ENCODE data around the gene UPF1. TPM values are rescaled to one million over a fixed set of nuclear protein-coding genes. Genes with fewer than 3 reads are reported as not detected.

UPF1 gene
- total and polyA plus RNA-seq, 5 donors: 31.4 to 40.0 (median 35.8) TPM

GRCh38 chr19:18841400-18841799 is 9.6 kb downstream of the UPF1 start:
- Histone ChIP-seq H3K27ac (ENCODE audit: low read length) (no peak overlapping the region), H3K4me3 (ENCODE audit: low read length) (no peak overlapping the region), H3K9me3 (ENCODE audit: control insufficient read depth, low read length) (no peaks in the 10 kb centered on the region), H3K4me1 (ENCODE audit: control insufficient read depth, insufficient read depth, low read length) (peaks cover 19% of the 10 kb centered on the region), H3K27me3 (ENCODE audit: control insufficient read depth, insufficient read depth) (no peaks in the 10 kb centered on the region)
- no peak for ATAC-seq
- 56% methylated on average over 15 of the region's 15 CpGs for WGBS
- peak in 2 of 3 donors; percentile 32 to 48 for DNase-seq
- intact Hi-C loops (cut with DNase I): loop anchor here in 2 of 4 donors (10.0 kb wide), 2 partner anchors 157 to 387 kb away; partner anchors contain the start of gene CRTC1 (in 1 of the 2)

- Histone ChIP-seq H3K4me3 (ENCODE audit: low read length) (no peak overlapping the region), H3K4me1 (ENCODE audit: control insufficient read depth, insufficient read depth, low read length) (peaks cover 19% of the 10 kb centered on the region), H3K9me3 (ENCODE audit: control insufficient read depth, low read length) (no peaks in the 10 kb centered on the region), H3K27me3 (ENCODE audit: control insufficient read depth, insufficient read depth) (no peaks in the 10 kb centered on the region), H3K27ac (ENCODE audit: low read length) (no peak overlapping the region)
- WGBS: 27% methylated on average over 7 of the region's 7 CpGs
- intact Hi-C loops (cut with DNase I): loop anchor here in 2 of 4 donors (10.0 kb wide), 2 partner anchors 157 to 387 kb away; partner anchors contain the start of gene CRTC1 (in 1 of the 2)
- ATAC-seq: peak; percentile 28 to 34
- peak; percentile 65 to 81 (median 81) for DNase-seq
These were observed 10.4 kb downstream of the UPF1 start for GRCh38 chr19:18842166-18842565.

GRCh38 chr19:18843960-18844359 is 12.2 kb downstream of the UPF1 start:
- Histone ChIP-seq H3K9me3 (ENCODE audit: control insufficient read depth, low read length) (no peaks in the 10 kb centered on the region), H3K4me1 (ENCODE audit: control insufficient read depth, insufficient read depth, low read length) (peaks cover 24% of the 10 kb centered on the region), H3K27me3 (ENCODE audit: control insufficient read depth, insufficient read depth) (no peaks in the 10 kb centered on the region), H3K27ac (ENCODE audit: low read length) (no peak overlapping the region), H3K4me3 (ENCODE audit: low read length) (no peak overlapping the region)
- WGBS: 81% methylated on average over 7 of the region's 7 CpGs
- ATAC-seq (no peak), DNase-seq (no peak)
- intact Hi-C loops (cut with DNase I): loop anchor here in 2 of 4 donors (10.0 kb wide), 2 partner anchors 159 to 389 kb away; partner anchors contain the start of gene CRTC1 (in 1 of the 2)

- ATAC-seq: no peak
- peak in 1 of 3 donors; percentile 49 for DNase-seq
These were observed 13.1 kb downstream of the UPF1 start for GRCh38 chr19:18844806-18845329.

GRCh38 chr19:18845961-18846360 is 14.2 kb downstream of the UPF1 start:
- Histone ChIP-seq H3K27ac (ENCODE audit: low read length) (no peak overlapping the region), H3K4me3 (ENCODE audit: low read length) (no peak overlapping the region), H3K9me3 (ENCODE audit: control insufficient read depth, low read length) (no peaks in the 10 kb centered on the region), H3K27me3 (ENCODE audit: control insufficient read depth, insufficient read depth) (no peaks in the 10 kb centered on the region), H3K4me1 (ENCODE audit: control insufficient read depth, insufficient read depth, low read length) (peaks cover 25% of the 10 kb centered on the region)
- DNase-seq (no peak), ATAC-seq (no peak)
- WGBS: 91% methylated on average over 12 of the region's 12 CpGs
- intact Hi-C loops (cut with DNase I): loop anchor here in 3 of 4 donors (5.0 to 10.0 kb wide), 4 partner anchors 161 to 391 kb away; partner anchors contain the start of genes CRTC1 (in 1 of the 3) and REX1BD (in 1 of the 3)

More at GRCh38 chr19:18844806-18845329, 13.1 kb downstream of the UPF1 start:
- H3K27ac ChIP-seq (ENCODE audit: low read length): no peak overlapping the region
- intact Hi-C loops (cut with DNase I): loop anchor here in 3 of 4 donors (5.0 to 10.0 kb wide), 4 partner anchors 160 to 390 kb away; partner anchors contain the start of genes CRTC1 (in 1 of the 3) and REX1BD (in 1 of the 3)
- 96% methylated on average over 8 of the region's 8 CpGs for WGBS
- no peak overlapping the region for H3K4me3 ChIP-seq (ENCODE audit: low read length)
- no peaks in the 10 kb centered on the region for H3K27me3 ChIP-seq (ENCODE audit: control insufficient read depth, insufficient read depth)
- no peaks in the 10 kb centered on the region for H3K9me3 ChIP-seq (ENCODE audit: control insufficient read depth, low read length)
- H3K4me1 ChIP-seq (ENCODE audit: control insufficient read depth, insufficient read depth, low read length): peaks cover 24% of the 10 kb centered on the region

- no peaks in the 10 kb centered on the region for H3K9me3 ChIP-seq (ENCODE audit: control insufficient read depth, low read length)
- no peak overlapping the region for H3K4me3 ChIP-seq (ENCODE audit: low read length)
- H3K27ac ChIP-seq (ENCODE audit: low read length): no peak overlapping the region
- H3K4me1 ChIP-seq (ENCODE audit: control insufficient read depth, insufficient read depth, low read length): peaks cover 21% of the 10 kb centered on the region
- ATAC-seq (peak; percentile 72 to 76), DNase-seq (peak; percentile 84 to 94 (median 92))
- intact Hi-C loops (cut with DNase I): loop anchor here in 3 of 4 donors (5.0 to 10.0 kb wide), 4 partner anchors 162 to 392 kb away; partner anchors contain the start of genes CRTC1 (in 1 of the 3) and REX1BD (in 1 of the 3)
- no peaks in the 10 kb centered on the region for H3K27me3 ChIP-seq (ENCODE audit: control insufficient read depth, insufficient read depth)
- WGBS: 55% methylated on average over 19 of the region's 19 CpGs
These were observed 15.2 kb downstream of the UPF1 start for GRCh38 chr19:18846862-18847548.

GRCh38 chr19:18847549-18848463 is 16.0 kb downstream of the UPF1 start:
- intact Hi-C loops (cut with DNase I): loop anchor here in 3 of 4 donors (5.0 to 10.0 kb wide), 4 partner anchors 163 to 393 kb away; partner anchors contain the start of genes CRTC1 (in 1 of the 3) and REX1BD (in 1 of the 3)
- peaks cover 21% of the 10 kb centered on the region for H3K4me1 ChIP-seq (ENCODE audit: control insufficient read depth, insufficient read depth, low read length)
- WGBS: 57% methylated on average over 24 of the region's 24 CpGs
- peak overlapping the region; percentile 19 for H3K27ac ChIP-seq (ENCODE audit: low read length)
- no peaks in the 10 kb centered on the region for H3K9me3 ChIP-seq (ENCODE audit: control insufficient read depth, low read length)
- peak in 1 of 2 donors; percentile 20 for ATAC-seq
- no peak overlapping the region for H3K4me3 ChIP-seq (ENCODE audit: low read length)
- peak in 1 of 3 donors; percentile 55 for DNase-seq
- H3K27me3 ChIP-seq (ENCODE audit: control insufficient read depth, insufficient read depth): no peaks in the 10 kb centered on the region

GRCh38 chr19:18848878-18849661 is 17.3 kb downstream of the UPF1 start:
- H3K27ac ChIP-seq (ENCODE audit: low read length): peak overlapping the region; percentile 87
- DNase-seq: peak; percentile 80 to 90 (median 87)
- H3K27me3 ChIP-seq (ENCODE audit: control insufficient read depth, insufficient read depth): no peaks in the 10 kb centered on the region
- no peak overlapping the region for H3K4me3 ChIP-seq (ENCODE audit: low read length)
- H3K4me1 ChIP-seq (ENCODE audit: control insufficient read depth, insufficient read depth, low read length): peaks cover 21% of the 10 kb centered on the region
- ATAC-seq: peak; percentile 83 to 84
- intact Hi-C loops (cut with DNase I): loop anchor here in 3 of 4 donors (5.0 to 10.0 kb wide), 4 partner anchors 164 to 394 kb away; partner anchors contain the start of genes CRTC1 (in 1 of the 3) and REX1BD (in 1 of the 3)
- no peaks in the 10 kb centered on the region for H3K9me3 ChIP-seq (ENCODE audit: control insufficient read depth, low read length)
- 34% methylated on average over 23 of the region's 23 CpGs for WGBS

- ATAC-seq (no peak), DNase-seq (peak in 1 of 3 donors; percentile 45)
- H3K4me1 ChIP-seq (ENCODE audit: control insufficient read depth, insufficient read depth, low read length): peaks cover 21% of the 10 kb centered on the region
- H3K27me3 ChIP-seq (ENCODE audit: control insufficient read depth, insufficient read depth): no peaks in the 10 kb centered on the region
- intact Hi-C loops (cut with DNase I): loop anchor here in 3 of 4 donors (5.0 to 10.0 kb wide), 5 partner anchors 165 to 405 kb away; partner anchors contain the start of genes CRTC1 (in 1 of the 3) and REX1BD (in 1 of the 3)
- peak overlapping the region; percentile 87 for H3K27ac ChIP-seq (ENCODE audit: low read length)
- WGBS: 52% methylated on average over 16 of the region's 16 CpGs
- H3K4me3 ChIP-seq (ENCODE audit: low read length): no peak overlapping the region
- no peaks in the 10 kb centered on the region for H3K9me3 ChIP-seq (ENCODE audit: control insufficient read depth, low read length)
These were observed 18.2 kb downstream of the UPF1 start for GRCh38 chr19:18849838-18850400.
